Ovary (tissue), 3 donors: ENCODE results near the gene CRIP1.
A peak's percentile ranks its signal among the peaks of the same experiment; 100 is the strongest.

Experiments
- CTCF ChIP-seq, 3 donors: fragments of 450-650 bp in 2 of 3; fragments of 200-600 bp in 1 of 3; IDR thresholded peaks; one replicate each; pipeline versions ENCODE4 v1.5.1 to v1.8.0; 2016 to 2022; ENCODE audit warnings: antibody characterized with exemption in 3 of 3, mild to moderate bottlenecking in 1 of 3
- EP300 ChIP-seq: sonication (generic); formaldehyde crosslinking; IDR thresholded peaks from one replicate; pipeline ENCODE4 v1.6.1; 2017; ENCODE audit warnings: antibody characterized with exemption
- POLR2A ChIP-seq: fragments of 450-650 bp; IDR thresholded peaks from one replicate; pipeline ENCODE4 v1.6.1; 2017; ENCODE audit warnings: antibody characterized with exemption, mild to moderate bottlenecking, moderate library complexity
- donor health status: DM: no; HTN: no; CAD: no.

GRCh38 chr14:105480807-105481801 is 5.6 kb upstream of the CRIP1 start:
- peak; percentile 97 to 99 (median 98) for TF ChIP-seq CTCF (IDR thresholded peaks at IDR 0.05)
- peak; percentile 55 for TF ChIP-seq POLR2A
- TF ChIP-seq EP300: no peak
